HepG2 (cell line): ENCODE measurements around the gene ZBTB17. TPM values are rescaled to one million over a fixed set of nuclear protein-coding genes. Genes with fewer than 3 reads are reported as not detected.

Experiments used
- ATAC-seq: fragments of 200-7000 bp; cut with Tn5 transposase; 3 replicates; pipeline ENCODE4 v1.9.1; 2020; ENCODE audit warnings: mild to moderate bottlenecking, moderate library complexity
- BruUV-seq: library from RNA; stranded (reverse); fragments of 400-500 nt; replicated peaks from 2 replicates; lab custom pipeline; 2021; lab: Mats Ljungman, UMichigan
- CTCF ChIA-PET: fragments of 300-600 bp; formaldehyde crosslinking; extraction: SDS; loops from one replicate; lab custom pipeline; 2021; ENCODE audit warnings: low total read pairs, inconsistent platforms, low intra/inter-chr PET ratio; lab: Yijun Ruan, JAX
- POLR2A ChIA-PET: fragments of 350-600 bp; sonication (Branson Sonifier 250); formaldehyde crosslinking; loops from one replicate; lab custom pipeline; 2020; ENCODE audit warnings: antibody characterized with exemption, inconsistent platforms; lab: Yijun Ruan, JAX
- DNase-seq: peaks from one replicate; pipeline ENCODE4 v3.0.0-alpha.2; 2015; ENCODE audit warnings: low spot score
- FAIRE-seq: peaks from 3 replicates; lab custom pipeline; 2011; peaks lifted over from hg19 to GRCh38; lab: Jason Lieb, UNC
- H2AFZ ChIP-seq: one replicate; pipeline ENCODE4 v1.6.1; 2011; ENCODE audit warnings: low read length, inconsistent platforms
- H3K27ac ChIP-seq: fragments of 300-600 bp; 3 replicates; pipeline ENCODE4 v1.8.0; 2011; ENCODE audit warnings: mixed run types, mild to moderate bottlenecking, mixed read lengths, low read length, inconsistent platforms; ENCODE audit not compliant: insufficient read depth; ENCODE audit errors: extremely low read length
- H3K27me3 ChIP-seq, 2 experiments: fragments of 200-600 bp in 1 of 2; 2 replicates in 1 of 2; 3 replicates in 1 of 2; pipeline versions ENCODE4 v1.6.0 to v1.8.0; 2011; ENCODE audit warnings: low read length in 2 of 2, mild to moderate bottlenecking in 2 of 2, moderate library complexity in 2 of 2, inconsistent platforms in 1 of 2; ENCODE audit not compliant: insufficient read depth in 2 of 2, control insufficient read depth in 1 of 2
- H3K36me3 ChIP-seq, 2 experiments: fragments of 200-600 bp in 1 of 2; replicated peaks in 1 of 2; 2 replicates in 1 of 2; 3 replicates in 1 of 2; pipeline versions ENCODE4 v1.5.1 to v1.8.0; 2011; ENCODE audit warnings: low read length in 2 of 2, inconsistent platforms in 1 of 2; ENCODE audit not compliant: insufficient read depth in 2 of 2, control insufficient read depth in 1 of 2
- H3K4me1 ChIP-seq: 2 replicates; pipeline ENCODE4 v1.5.1; 2012; ENCODE audit warnings: low read length, inconsistent platforms; ENCODE audit not compliant: insufficient read depth
- H3K4me2 ChIP-seq: 2 replicates; pipeline ENCODE4 v1.6.0; 2011; ENCODE audit warnings: low read depth, low read length, inconsistent platforms
- H3K4me3 ChIP-seq, 3 experiments: fragments of 200-600 bp in 1 of 3; sonication (generic), shearing (Covaris generic) in 1 of 3; replicated peaks in 1 of 3; 2 replicates each; pipeline ENCODE4 v1.5.1; 2011 to 2016; ENCODE audit warnings: low read length in 3 of 3, inconsistent platforms in 2 of 3, low read depth in 2 of 3, mild to moderate bottlenecking in 2 of 3, control low read depth in 1 of 3, mixed read lengths in 1 of 3; ENCODE audit not compliant: insufficient read depth in 1 of 3
- H3K79me2 ChIP-seq: one replicate; pipeline ENCODE4 v1.6.1; 2011; ENCODE audit warnings: low read length, inconsistent platforms; ENCODE audit not compliant: insufficient read depth
- H3K9ac ChIP-seq: 2 replicates; pipeline ENCODE4 v1.6.0; 2011; ENCODE audit warnings: mild to moderate bottlenecking, low read depth, low read length, inconsistent platforms; ENCODE audit not compliant: insufficient read depth
- H3K9me3 ChIP-seq: 2 replicates; pipeline ENCODE4 v1.5.1; 2012; ENCODE audit warnings: mild to moderate bottlenecking, low read length
- H4K20me1 ChIP-seq: 2 replicates; pipeline ENCODE4 v1.6.0; 2011; ENCODE audit warnings: inconsistent platforms, mild to moderate bottlenecking, low read length, moderate library complexity; ENCODE audit not compliant: insufficient read depth
- BORCS8-MEF2B ChIP-seq: sonication (generic); formaldehyde crosslinking; IDR thresholded peaks from 2 replicates; pipeline ENCODE4 v1.8.0; 2022; ENCODE audit warnings: mild to moderate bottlenecking, missing genetic modification reagents
- NR2F2 ChIP-seq: IDR thresholded peaks from 2 replicates; pipeline ENCODE4 v1.6.1; 2012; ENCODE audit warnings: low read depth, inconsistent platforms, borderline replicate concordance
- TEAD3 ChIP-seq: optimal IDR thresholded peaks from 2 replicates; pipeline ENCODE3; 2016; ENCODE audit warnings: borderline replicate concordance
- TRIM24 ChIP-seq: sonication (generic); formaldehyde crosslinking; IDR thresholded peaks from 2 replicates; pipeline ENCODE4 v1.8.0; 2022; ENCODE audit warnings: mild to moderate bottlenecking, missing genetic modification reagents
- ZMYM4 ChIP-seq: sonication (generic); formaldehyde crosslinking; IDR thresholded peaks from 2 replicates; pipeline ENCODE4 v1.8.1; 2023; ENCODE audit warnings: mild to moderate bottlenecking, missing genetic modification reagents
- ZNF331 ChIP-seq: sonication (generic); formaldehyde crosslinking; IDR thresholded peaks from 2 replicates; pipeline ENCODE4 v1.4.0; 2020; ENCODE audit warnings: missing genetic modification reagents
- ZSCAN25 ChIP-seq: sonication (generic); formaldehyde crosslinking; IDR thresholded peaks from 2 replicates; pipeline ENCODE4 v1.8.0; 2022; ENCODE audit warnings: mild to moderate bottlenecking, missing genetic modification reagents
- WGBS: methylation state at CpG from one replicate; pipeline ENCODE4 v1.1.6; 2017; ENCODE audit warnings: low lambda C conversion rate; 5-methylcytosine and 5-hydroxymethylcytosine counted together
- in situ Hi-C: cut with HindIII; loops from 2 replicates; pipeline ENCODE4 v1.10.0; 2017; ENCODE audit warnings: low pct_unique_long_range_greater_than_20kb; ENCODE audit not compliant: extremely low pct_ligation_motif_present
- intact Hi-C: fragments of 100-400 bp; cut with micrococcal nuclease; formaldehyde crosslinking; loops from one replicate; pipeline ENCODE4 v1.10.0; 2022; ENCODE audit not compliant: unreplicated experiment
- polyA plus RNA-seq, 8 experiments: library from polyadenylated mRNA; depleted of rRNA in 3 of 8; stranded (reverse) in 7 of 8; unstranded in 1 of 8; fragments of >200 nt; fragmentation: Illumina TruSeq in 4 of 8; extraction: Trizol in 4 of 8; gene quantifications; 2 replicates each; pipeline versions ENCODE4 v1.2.1 to v1.2.3, GENCODE V29; 2011 to 2016; ENCODE audit warnings: low read depth in 4 of 8, missing spikeins in 1 of 8, mixed read lengths in 1 of 8; ENCODE audit not compliant: insufficient read depth in 1 of 8
- total RNA-seq, 5 experiments: library from RNA; depleted of rRNA; stranded (reverse); fragments of >200 nt; fragmentation: Illumina TruSeq; extraction: Trizol; gene quantifications; 2 replicates each; pipeline ENCODE4 v1.2.3, GENCODE V29; 2016; ENCODE audit warnings: low read depth in 1 of 5
- TF ChIP-seq, protein P1 (sequence below): sonication (generic); formaldehyde crosslinking; IDR thresholded peaks from 2 replicates; pipeline ENCODE4 v1.4.0; 2020; ENCODE audit warnings: mild to moderate bottlenecking, missing genetic modification reagents
- TF ChIP-seq, protein P2 (sequence below): sonication (generic); formaldehyde crosslinking; IDR thresholded peaks from 2 replicates; pipeline ENCODE4 v1.4.0; 2020; ENCODE audit warnings: mild to moderate bottlenecking, missing genetic modification reagents
- TF ChIP-seq, protein P3 (sequence below): sonication (generic); formaldehyde crosslinking; IDR thresholded peaks from 2 replicates; pipeline ENCODE4 v1.8.0; 2023; ENCODE audit warnings: mild to moderate bottlenecking, missing genetic modification reagents
- TF ChIP-seq, protein P4 (sequence below): sonication (generic); formaldehyde crosslinking; IDR thresholded peaks from 2 replicates; pipeline ENCODE4 v1.9.0; 2021; ENCODE audit warnings: missing genetic modification reagents, mild to moderate bottlenecking, borderline replicate concordance

ZBTB17 gene
- total and polyA plus RNA-seq, 2 of the 13 experiments (the other 11 are each of a cell fraction or from before 2014, with no cell fraction given) = 16.7 to 17.0 TPM

DNA sequence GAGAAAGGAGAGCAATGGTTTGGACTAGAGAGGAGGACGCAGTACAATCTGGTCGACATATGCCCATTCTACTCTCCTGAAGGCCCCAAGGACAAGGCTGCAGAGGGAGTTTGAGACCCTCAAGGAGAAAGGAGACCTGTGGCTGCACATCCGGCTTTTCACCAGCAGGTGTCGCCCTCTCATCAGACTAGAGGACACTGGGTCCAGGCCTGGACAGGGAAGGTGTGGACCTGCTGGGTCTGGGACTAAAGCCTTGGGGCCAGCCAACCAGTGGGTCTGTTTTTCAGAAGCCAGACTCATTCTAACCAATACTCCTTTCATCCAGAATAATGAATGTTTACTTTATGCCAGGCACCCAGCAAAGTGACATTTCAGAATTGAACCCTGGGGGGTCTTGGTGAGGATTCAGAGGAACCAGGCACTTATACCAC lies 33.1 kb upstream of the ZBTB17 start:
- in situ Hi-C loops = no loop called here
- peak; percentile 59 for ATAC-seq
- Histone ChIP-seq H3K4me3 (no peak overlapping the region), H3K27ac (no peak overlapping the region), H3K9ac (no peak overlapping the region), H4K20me1 (peaks cover 20% of the 10 kb centered on the region; the same call in 1 of the 2 replicates), H3K27me3 (peaks cover 0 to 7% of the 10 kb centered on the region in 2 experiments; a peak in 1 of 5 replicates), H3K79me2 (peaks cover 10% of the 10 kb centered on the region), H3K36me3 (peaks cover 0 to 18% of the 10 kb centered on the region in 2 experiments), H3K4me1 (peaks cover 66% of the 10 kb centered on the region), H3K9me3 (no peaks in the 10 kb centered on the region), H2AFZ (no peak overlapping the region), H3K4me2 (no peak overlapping the region)
- POLR2A ChIA-PET = no interaction called here
- no peak for FAIRE-seq
- no TSS peak for BruUV-seq
- intact Hi-C loops = loop anchor here (1.0 to 2.0 kb wide), 2 partner anchors 24 to 47 kb away; no protein-coding TSS in a partner anchor
- WGBS = no CpG with 5 or more reads among the region's 4 CpGs
- CTCF ChIA-PET = interaction anchor here (1.3 to 2.7 kb wide), 3 partner anchors 23 to 47 kb away, joined by 4 to 35 read pairs (median 16); no protein-coding TSS in a partner anchor
- DNase-seq = peak; percentile 63
- no peak for TF ChIP-seq TRIM24 (CRISPR knock-in tag)
- peak; percentile 51; the same call in 1 of the 2 replicates for TF ChIP-seq BORCS8-MEF2B (CRISPR knock-in tag)
- TF ChIP-seq, protein P1, sequence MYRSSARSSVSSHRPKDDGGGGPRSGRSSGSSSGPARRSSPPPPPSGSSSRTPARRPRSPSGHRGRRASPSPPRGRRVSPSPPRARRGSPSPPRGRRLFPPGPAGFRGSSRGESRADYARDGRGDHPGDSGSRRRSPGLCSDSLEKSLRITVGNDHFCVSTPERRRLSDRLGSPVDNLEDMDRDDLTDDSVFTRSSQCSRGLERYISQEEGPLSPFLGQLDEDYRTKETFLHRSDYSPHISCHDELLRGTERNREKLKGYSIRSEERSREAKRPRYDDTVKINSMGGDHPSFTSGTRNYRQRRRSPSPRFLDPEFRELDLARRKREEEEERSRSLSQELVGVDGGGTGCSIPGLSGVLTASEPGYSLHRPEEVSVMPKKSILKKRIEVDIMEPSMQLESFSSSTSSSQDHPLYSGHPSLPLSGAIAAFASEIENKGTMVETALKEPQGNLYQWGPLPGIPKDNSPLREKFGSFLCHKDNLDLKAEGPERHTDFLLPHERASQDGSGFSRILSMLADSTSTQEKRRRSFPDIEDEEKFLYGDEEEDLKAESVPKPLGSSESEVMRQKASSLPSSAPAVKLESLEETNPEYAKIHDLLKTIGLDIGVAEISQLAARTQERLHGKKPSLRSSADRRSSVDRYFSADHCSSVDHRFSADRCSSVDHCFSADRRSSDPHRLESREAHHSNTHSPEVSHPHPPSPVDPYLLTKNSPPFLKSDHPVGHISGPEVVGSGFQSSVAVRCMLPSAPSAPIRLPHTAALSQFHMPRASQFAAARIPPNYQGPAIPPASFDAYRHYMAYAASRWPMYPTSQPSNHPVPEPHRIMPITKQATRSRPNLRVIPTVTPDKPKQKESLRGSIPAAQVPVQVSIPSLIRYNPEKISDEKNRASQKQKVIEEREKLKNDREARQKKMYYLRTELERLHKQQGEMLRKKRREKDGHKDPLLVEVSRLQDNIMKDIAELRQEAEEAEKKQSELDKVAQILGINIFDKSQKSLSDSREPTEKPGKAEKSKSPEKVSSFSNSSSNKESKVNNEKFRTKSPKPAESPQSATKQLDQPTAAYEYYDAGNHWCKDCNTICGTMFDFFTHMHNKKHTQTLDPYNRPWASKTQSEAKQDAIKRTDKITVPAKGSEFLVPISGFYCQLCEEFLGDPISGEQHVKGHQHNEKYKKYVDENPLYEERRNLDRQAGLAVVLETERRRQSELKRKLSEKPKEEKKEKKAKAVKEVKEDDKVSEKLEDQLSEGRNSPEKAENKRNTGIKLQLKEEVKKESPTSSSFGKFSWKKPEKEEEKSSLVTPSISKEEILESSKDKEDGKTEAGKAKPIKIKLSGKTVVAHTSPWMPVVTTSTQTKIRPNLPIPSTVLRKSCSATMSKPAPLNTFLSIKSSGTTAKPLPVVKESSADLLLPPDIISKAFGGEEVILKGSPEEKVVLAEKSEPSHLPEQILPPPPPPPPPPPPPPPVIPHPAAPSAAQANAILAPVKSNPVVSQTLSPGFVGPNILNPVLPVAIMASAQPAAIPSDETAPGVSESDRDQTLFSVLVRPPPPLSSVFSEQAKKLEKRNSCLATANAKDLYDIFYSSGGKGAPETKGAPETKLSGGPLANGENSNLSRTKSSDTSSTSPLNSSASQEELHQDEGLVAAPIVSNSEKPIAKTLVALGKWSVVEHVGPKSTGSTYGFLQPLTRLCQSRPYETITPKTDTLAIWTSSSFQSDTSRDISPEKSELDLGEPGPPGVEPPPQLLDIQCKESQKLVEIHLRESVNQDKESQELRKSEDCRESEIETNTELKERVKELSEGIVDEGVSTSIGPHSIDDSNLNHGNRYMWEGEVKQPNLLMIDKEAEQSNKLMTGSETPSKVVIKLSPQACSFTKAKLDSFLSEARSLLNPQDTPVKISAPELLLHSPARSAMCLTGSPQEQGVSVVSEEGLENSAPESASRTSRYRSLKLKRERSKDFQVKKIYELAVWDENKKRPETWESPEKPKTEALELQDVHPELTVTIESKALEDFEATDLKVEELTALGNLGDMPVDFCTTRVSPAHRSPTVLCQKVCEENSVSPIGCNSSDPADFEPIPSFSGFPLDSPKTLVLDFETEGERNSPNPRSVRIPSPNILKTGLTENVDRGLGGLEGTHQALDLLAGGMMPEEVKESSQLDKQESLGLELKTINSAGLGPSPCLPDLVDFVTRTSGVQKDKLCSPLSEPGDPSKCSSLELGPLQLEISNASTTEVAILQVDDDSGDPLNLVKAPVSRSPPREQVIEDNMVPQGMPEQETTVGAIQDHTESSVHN (CRISPR knock-in tag) = no peak
- TF ChIP-seq NR2F2 = no peak
- TF ChIP-seq ZSCAN25 = no peak
- TF ChIP-seq ZMYM4 (CRISPR knock-in tag) = no peak
- TF ChIP-seq, protein P2, sequence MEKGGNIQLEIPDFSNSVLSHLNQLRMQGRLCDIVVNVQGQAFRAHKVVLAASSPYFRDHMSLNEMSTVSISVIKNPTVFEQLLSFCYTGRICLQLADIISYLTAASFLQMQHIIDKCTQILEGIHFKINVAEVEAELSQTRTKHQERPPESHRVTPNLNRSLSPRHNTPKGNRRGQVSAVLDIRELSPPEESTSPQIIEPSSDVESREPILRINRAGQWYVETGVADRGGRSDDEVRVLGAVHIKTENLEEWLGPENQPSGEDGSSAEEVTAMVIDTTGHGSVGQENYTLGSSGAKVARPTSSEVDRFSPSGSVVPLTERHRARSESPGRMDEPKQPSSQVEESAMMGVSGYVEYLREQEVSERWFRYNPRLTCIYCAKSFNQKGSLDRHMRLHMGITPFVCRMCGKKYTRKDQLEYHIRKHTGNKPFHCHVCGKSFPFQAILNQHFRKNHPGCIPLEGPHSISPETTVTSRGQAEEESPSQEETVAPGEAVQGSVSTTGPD (CRISPR knock-in tag) = no peak
- TF ChIP-seq, protein P3, sequence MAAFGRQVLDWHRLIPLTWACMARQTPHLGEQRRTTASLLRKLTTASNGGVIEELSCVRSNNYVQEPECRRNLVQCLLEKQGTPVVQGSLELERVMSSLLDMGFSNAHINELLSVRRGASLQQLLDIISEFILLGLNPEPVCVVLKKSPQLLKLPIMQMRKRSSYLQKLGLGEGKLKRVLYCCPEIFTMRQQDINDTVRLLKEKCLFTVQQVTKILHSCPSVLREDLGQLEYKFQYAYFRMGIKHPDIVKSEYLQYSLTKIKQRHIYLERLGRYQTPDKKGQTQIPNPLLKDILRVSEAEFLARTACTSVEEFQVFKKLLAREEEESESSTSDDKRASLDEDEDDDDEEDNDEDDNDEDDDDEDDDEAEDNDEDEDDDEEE = no peak
- TF ChIP-seq TEAD3 = no peak
- TF ChIP-seq, protein P4, sequence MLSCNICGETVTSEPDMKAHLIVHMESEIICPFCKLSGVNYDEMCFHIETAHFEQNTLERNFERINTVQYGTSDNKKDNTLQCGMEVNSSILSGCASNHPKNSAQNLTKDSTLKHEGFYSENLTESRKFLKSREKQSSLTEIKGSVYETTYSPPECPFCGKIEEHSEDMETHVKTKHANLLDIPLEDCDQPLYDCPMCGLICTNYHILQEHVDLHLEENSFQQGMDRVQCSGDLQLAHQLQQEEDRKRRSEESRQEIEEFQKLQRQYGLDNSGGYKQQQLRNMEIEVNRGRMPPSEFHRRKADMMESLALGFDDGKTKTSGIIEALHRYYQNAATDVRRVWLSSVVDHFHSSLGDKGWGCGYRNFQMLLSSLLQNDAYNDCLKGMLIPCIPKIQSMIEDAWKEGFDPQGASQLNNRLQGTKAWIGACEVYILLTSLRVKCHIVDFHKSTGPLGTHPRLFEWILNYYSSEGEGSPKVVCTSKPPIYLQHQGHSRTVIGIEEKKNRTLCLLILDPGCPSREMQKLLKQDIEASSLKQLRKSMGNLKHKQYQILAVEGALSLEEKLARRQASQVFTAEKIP = no peak
- TF ChIP-seq ZNF331 = peak; percentile 46; the same call in 1 of the 2 replicates
